Neural progenitor cell (in vitro differentiated cells): Measurements from ENCODE around the gene CDR2L. TPM values are rescaled to one million over a fixed set of nuclear protein-coding genes. Genes with fewer than 3 reads are reported as not detected.

Source experiments
- DNase-seq: peaks from one replicate; pipeline ENCODE4 v3.0.0-alpha.2; 2016; ENCODE audit warnings: low spot score
- H2AFZ ChIP-seq: fragments of 200-600 bp; sonication (generic); replicated peaks from 2 replicates; pipeline ENCODE4 v1.6.1; 2016; ENCODE audit warnings: antibody characterized with exemption
- H3F3A ChIP-seq: fragments of 200-600 bp; sonication (generic); 2 replicates; pipeline ENCODE4 v1.6.1; 2016; ENCODE audit warnings: antibody characterized with exemption, low read depth
- H3K27ac ChIP-seq: fragments of 200-600 bp; sonication (generic); 2 replicates; pipeline ENCODE4 v1.5.1; 2016; ENCODE audit warnings: mild to moderate bottlenecking
- H3K27me3 ChIP-seq: fragments of 200-600 bp; sonication (generic); 2 replicates; pipeline ENCODE4 v1.6.1; 2016; ENCODE audit warnings: mild to moderate bottlenecking, moderate library complexity
- H3K36me3 ChIP-seq: fragments of 200-600 bp; sonication (generic); 2 replicates; pipeline ENCODE4 v1.5.1; 2016
- H3K4me1 ChIP-seq: fragments of 200-600 bp; sonication (generic); 2 replicates; pipeline ENCODE4 v1.6.1; 2016; ENCODE audit warnings: mixed run types
- H3K4me2 ChIP-seq: fragments of 200-600 bp; sonication (generic); 2 replicates; pipeline ENCODE4 v1.6.1; 2016
- H3K4me3 ChIP-seq: fragments of 200-600 bp; sonication (generic); 2 replicates; pipeline ENCODE4 v1.5.1; 2016
- H3K79me2 ChIP-seq: fragments of 200-600 bp; sonication (generic); 2 replicates; pipeline ENCODE4 v1.6.1; 2016; ENCODE audit warnings: low read depth
- H3K9ac ChIP-seq: fragments of 200-600 bp; sonication (generic); 2 replicates; pipeline ENCODE4 v1.6.1; 2016
- H3K9me3 ChIP-seq: fragments of 200-600 bp; sonication (generic); 2 replicates; pipeline ENCODE4 v1.5.1; 2016; ENCODE audit warnings: low read depth
- H4K20me1 ChIP-seq: fragments of 200-600 bp; sonication (generic); 2 replicates; pipeline ENCODE4 v1.6.1; 2016; ENCODE audit warnings: low read depth
- H3K27ac Mint-ChIP-seq: 3 replicates; pipeline ENCODE4 v1.8.0; 2021; ENCODE audit warnings: mixed read lengths
- H3K27me3 Mint-ChIP-seq: 2 replicates; pipeline ENCODE4 v1.8.0; 2022; ENCODE audit warnings: low read depth, mild to moderate bottlenecking, inconsistent platforms, moderate library complexity, mixed read lengths; ENCODE audit not compliant: insufficient read depth
- H3K36me3 Mint-ChIP-seq: 3 replicates; pipeline ENCODE4 v1.8.0; 2021; ENCODE audit warnings: mixed read lengths
- H3K4me1 Mint-ChIP-seq: 3 replicates; pipeline ENCODE4 v1.8.0; 2021; ENCODE audit warnings: mixed read lengths
- H3K4me3 Mint-ChIP-seq: 3 replicates; pipeline ENCODE4 v1.8.0; 2021; ENCODE audit warnings: mild to moderate bottlenecking, moderate library complexity, mixed read lengths
- H3K9me3 Mint-ChIP-seq: 3 replicates; pipeline ENCODE4 v1.8.0; 2020; ENCODE audit warnings: mixed read lengths
- EZH2 ChIP-seq: fragments of 200-600 bp; sonication (generic); IDR thresholded peaks from 2 replicates; pipeline ENCODE4 v1.6.1; 2017; ENCODE audit warnings: antibody characterized with exemption, mild to moderate bottlenecking, moderate library complexity
- EZH2phosphoT487 ChIP-seq: fragments of 200-600 bp; sonication (generic); IDR thresholded peaks from 2 replicates; pipeline ENCODE4 v1.6.1; 2017; ENCODE audit warnings: antibody characterized with exemption
- total RNA-seq: library from RNA; depleted of rRNA; stranded (reverse); fragments of >200 nt; gene quantifications from 2 replicates; pipeline ENCODE4 v1.2.3, GENCODE V29; 2015; ENCODE audit warnings: low replicate concordance
- TF ChIP-seq, protein P1 (sequence below): fragments of 200-600 bp; sonication (generic); IDR thresholded peaks from 2 replicates; pipeline ENCODE4 v1.5.1; 2017; ENCODE audit warnings: antibody characterized with exemption, mild to moderate bottlenecking

The CDR2L gene
- total RNA-seq, 1 donor from 2014 or later, result 4.0 TPM

DNA sequence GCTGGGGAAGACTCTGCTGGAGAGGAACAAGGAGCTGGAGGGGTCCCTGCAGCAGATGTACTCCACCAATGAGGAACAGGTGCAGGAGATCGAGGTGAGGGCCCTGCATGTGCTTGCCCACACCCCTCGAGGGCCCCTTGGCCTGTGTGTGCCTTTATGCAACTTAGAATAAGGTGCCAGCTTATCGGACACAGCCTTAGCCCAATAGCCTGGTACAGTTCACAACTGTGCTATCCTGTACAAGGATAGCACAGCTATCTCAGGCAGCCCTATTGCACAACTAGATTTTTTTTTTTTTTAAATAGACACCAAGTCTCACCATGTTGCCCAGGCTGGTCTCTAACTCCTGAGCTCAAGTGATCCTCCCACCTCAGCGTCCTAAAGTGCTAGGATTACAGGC, 12.1 kb downstream of the CDR2L start:
- Mint-ChIP-seq H3K27me3 (peaks cover 2% of the 10 kb centered on the region), H3K9me3 (no peaks in the 10 kb centered on the region), H3K36me3 (peaks cover 10% of the 10 kb centered on the region), H3K4me3 (no peak overlapping the region), H3K27ac (no peak overlapping the region), H3K4me1 (no peaks in the 10 kb centered on the region)
- Histone ChIP-seq H3K9ac (no peak overlapping the region), H3K9me3 (no peaks in the 10 kb centered on the region), H3K4me1 (no peaks in the 10 kb centered on the region), H3K4me3 (no peak overlapping the region), H4K20me1 (no peaks in the 10 kb centered on the region), H3K27ac (no peak overlapping the region), H2AFZ (no peak overlapping the region), H3F3A (no peaks in the 10 kb centered on the region), H3K27me3 (no peaks in the 10 kb centered on the region), H3K79me2 (no peaks in the 10 kb centered on the region), H3K4me2 (no peak overlapping the region), H3K36me3 (no peaks in the 10 kb centered on the region)
- TF ChIP-seq EZH2 (no peak), EZH2phosphoT487 (no peak)
- TF ChIP-seq, protein P1, sequence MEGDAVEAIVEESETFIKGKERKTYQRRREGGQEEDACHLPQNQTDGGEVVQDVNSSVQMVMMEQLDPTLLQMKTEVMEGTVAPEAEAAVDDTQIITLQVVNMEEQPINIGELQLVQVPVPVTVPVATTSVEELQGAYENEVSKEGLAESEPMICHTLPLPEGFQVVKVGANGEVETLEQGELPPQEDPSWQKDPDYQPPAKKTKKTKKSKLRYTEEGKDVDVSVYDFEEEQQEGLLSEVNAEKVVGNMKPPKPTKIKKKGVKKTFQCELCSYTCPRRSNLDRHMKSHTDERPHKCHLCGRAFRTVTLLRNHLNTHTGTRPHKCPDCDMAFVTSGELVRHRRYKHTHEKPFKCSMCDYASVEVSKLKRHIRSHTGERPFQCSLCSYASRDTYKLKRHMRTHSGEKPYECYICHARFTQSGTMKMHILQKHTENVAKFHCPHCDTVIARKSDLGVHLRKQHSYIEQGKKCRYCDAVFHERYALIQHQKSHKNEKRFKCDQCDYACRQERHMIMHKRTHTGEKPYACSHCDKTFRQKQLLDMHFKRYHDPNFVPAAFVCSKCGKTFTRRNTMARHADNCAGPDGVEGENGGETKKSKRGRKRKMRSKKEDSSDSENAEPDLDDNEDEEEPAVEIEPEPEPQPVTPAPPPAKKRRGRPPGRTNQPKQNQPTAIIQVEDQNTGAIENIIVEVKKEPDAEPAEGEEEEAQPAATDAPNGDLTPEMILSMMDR, result no peak
- DNase-seq, result no peak

DNA sequence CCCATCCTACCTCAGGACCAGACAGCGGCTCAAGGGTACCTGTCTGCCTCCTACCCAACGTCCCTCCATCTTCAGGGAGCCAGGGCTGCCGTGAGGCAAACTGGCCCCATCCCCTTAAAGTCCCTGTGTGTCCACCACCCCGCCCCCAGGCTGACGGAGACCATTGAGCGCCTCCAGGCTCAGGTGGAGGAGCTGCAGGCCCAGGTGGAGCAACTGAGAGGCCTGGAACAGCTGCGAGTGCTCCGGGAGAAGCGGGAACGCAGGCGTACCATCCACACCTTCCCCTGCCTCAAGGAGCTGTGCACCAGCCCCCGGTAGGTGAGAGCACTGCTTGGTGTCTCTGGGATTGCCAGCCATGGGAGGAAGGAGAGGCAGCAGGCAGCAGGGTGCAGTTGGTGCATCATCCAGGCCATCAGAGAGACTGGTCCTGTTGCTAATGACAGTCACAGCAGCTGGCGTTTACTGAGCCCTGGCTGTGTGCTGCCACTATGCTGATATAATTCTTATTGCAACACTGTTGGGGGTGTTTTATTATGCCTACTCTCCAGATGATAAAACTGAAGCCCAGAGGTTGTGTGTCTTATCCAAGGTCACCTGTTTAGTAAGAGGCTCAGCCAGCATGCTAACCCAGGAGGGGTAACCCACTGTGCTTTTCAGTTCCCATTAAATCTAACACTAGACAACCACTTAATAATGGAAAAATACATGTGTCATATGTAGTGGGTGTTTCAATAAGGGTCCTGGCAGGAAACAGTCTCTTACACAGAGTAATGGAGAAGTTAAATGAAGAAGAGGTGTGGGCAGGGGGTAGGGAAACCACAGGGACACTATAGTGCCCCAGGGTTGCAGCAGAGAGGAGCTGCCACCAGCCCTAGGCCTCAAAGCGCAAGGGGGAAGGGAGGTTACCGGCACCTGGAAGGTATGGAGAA, 14.7 kb downstream of the CDR2L start:
- no peak for TF ChIP-seq EZH2
- TF ChIP-seq, protein P1, result no peak
- no peak for TF ChIP-seq EZH2phosphoT487
- H3K4me3 ChIP-seq, result no peak overlapping the region
- no peaks in the 10 kb centered on the region for H3K4me1 ChIP-seq
- Mint-ChIP-seq H3K9me3 (no peaks in the 10 kb centered on the region), H3K27ac (no peak overlapping the region), H3K36me3 (peaks cover 17% of the 10 kb centered on the region), H3K27me3 (no peaks in the 10 kb centered on the region), H3K4me1 (no peaks in the 10 kb centered on the region), H3K4me3 (no peak overlapping the region)
- H3K36me3 ChIP-seq, result no peaks in the 10 kb centered on the region
- H2AFZ ChIP-seq, result no peak overlapping the region
- no peaks in the 10 kb centered on the region for H3K79me2 ChIP-seq
- H3K27me3 ChIP-seq, result no peaks in the 10 kb centered on the region
- no peak overlapping the region for H3K27ac ChIP-seq
- H3K9me3 ChIP-seq, result no peaks in the 10 kb centered on the region
- no peaks in the 10 kb centered on the region for H3F3A ChIP-seq
- no peaks in the 10 kb centered on the region for H4K20me1 ChIP-seq
- no peak for DNase-seq
- H3K9ac ChIP-seq, result no peak overlapping the region
- H3K4me2 ChIP-seq, result no peak overlapping the region

DNA sequence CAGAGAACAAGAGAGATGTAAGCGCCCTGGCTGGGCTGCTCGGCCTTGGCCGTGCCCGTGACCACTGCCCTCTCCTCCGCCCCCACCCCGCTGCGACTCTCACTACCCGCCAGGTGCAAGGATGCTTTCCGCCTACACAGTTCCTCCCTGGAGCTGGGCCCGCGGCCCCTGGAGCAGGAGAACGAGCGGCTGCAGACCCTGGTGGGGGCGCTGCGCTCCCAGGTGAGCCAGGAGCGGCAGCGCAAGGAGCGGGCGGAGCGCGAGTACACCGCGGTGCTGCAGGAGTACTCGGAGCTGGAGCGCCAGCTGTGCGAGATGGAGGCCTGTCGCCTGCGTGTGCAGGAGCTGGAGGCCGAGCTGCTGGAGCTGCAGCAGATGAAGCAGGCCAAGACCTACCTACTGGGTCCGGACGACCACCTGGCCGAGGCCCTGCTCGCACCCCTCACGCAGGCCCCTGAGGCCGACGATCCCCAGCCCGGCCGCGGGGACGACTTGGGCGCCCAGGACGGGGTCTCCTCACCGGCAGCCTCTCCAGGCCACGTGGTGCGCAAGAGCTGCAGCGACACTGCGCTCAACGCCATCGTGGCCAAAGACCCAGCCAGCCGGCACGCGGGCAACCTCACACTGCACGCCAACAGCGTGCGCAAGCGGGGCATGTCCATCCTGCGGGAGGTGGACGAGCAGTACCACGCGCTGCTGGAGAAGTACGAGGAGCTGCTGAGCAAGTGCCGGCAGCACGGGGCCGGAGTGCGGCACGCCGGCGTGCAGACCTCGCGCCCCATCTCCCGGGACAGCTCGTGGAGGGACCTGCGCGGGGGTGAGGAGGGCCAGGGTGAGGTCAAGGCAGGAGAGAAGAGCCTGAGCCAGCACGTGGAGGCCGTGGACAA, 15.9 kb downstream of the CDR2L start:
- Histone ChIP-seq H3K27me3 (no peaks in the 10 kb centered on the region), H4K20me1 (no peaks in the 10 kb centered on the region), H3K4me3 (no peak overlapping the region), H2AFZ (no peak overlapping the region), H3K9me3 (no peaks in the 10 kb centered on the region), H3K36me3 (no peaks in the 10 kb centered on the region), H3K79me2 (no peaks in the 10 kb centered on the region), H3K27ac (no peak overlapping the region), H3K4me2 (no peak overlapping the region), H3F3A (no peaks in the 10 kb centered on the region), H3K4me1 (no peaks in the 10 kb centered on the region), H3K9ac (no peak overlapping the region)
- TF ChIP-seq EZH2 (no peak), EZH2phosphoT487 (no peak)
- TF ChIP-seq, protein P1, result no peak
- H3K4me3 Mint-ChIP-seq, result no peak overlapping the region
- H3K4me1 Mint-ChIP-seq, result no peaks in the 10 kb centered on the region
- no peaks in the 10 kb centered on the region for H3K9me3 Mint-ChIP-seq
- no peaks in the 10 kb centered on the region for H3K27me3 Mint-ChIP-seq
- no peak overlapping the region for H3K27ac Mint-ChIP-seq
- DNase-seq, result no peak
- peaks cover 17% of the 10 kb centered on the region for H3K36me3 Mint-ChIP-seq
